Activated CD4-positive, alpha-beta T cell treated with anti-CD3 and anti-CD28 coated beads for 1 hour (primary cell): Measurements from ENCODE around the gene IRF1.

ENCODE experiments used
- DNase-seq: peaks from one replicate; pipeline ENCODE4 v3.0.0-alpha.2; 2020

Gene IRF1

DNA sequence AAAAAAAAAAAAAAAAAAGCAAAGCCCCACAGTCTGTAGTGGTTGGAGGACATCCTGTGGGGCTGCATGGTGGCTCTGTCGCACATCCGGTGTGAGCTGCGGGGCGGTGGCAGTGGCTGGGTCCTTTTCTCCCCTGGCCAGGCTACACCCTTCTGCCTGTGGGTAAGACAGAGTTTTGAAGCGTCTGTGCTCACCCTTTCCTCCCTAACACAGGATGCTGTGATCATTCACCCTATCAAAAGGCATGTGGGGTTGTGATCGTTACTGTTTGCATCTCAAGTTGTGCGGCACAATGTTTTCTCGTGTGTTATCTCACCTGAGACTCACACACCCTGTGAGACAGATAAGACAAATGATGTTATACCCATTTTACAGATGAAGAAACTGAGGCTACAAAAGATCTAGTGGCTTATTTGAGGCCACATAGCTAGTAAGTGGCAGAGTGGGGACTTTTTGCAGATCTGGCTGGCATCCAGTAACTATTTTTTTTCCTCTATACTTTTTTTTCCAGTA, 17.5 kb downstream of the IRF1 start:
- DNase-seq: peak; percentile 63

DNA sequence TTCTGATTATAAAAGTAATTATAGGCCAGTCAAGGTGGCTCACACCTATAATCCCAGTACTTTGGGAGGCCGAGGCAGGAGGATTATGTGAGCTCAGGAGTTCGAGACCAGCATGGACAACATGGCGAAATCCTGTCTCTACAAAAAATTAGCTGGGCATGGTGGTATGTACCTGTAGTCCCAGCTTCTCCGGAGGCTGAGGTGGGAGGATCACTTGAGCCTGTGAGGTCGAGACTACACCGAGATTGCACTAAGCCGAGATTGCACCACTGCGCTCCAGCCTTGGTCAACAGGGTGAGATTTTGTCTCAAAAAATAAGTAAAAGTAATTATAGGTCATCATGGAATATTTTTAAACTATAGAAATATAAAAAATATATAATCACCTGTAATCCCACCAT, 18.1 kb downstream of the IRF1 start:
- no peak for DNase-seq

DNA sequence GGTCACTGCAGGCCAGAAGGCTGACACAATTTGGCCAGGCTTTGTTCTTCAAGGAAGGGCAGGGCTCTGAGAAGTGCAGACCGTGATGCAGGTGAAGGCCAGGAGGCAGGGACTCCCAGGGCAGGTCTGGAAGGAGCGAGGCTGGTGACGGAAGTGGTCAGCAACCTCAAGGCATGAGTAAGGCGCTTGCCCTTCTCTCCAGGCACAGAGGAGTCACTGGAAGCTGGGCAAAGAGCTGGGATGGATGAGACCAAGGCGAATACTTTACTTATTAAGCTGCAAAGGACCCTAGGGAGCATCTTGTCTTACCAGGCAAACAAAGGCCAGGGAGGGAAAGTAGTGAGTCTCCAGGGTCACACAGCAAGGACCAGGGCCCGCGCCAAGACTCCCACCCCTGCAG, 18.6 kb downstream of the IRF1 start:
- peak; percentile 8 for DNase-seq

DNA sequence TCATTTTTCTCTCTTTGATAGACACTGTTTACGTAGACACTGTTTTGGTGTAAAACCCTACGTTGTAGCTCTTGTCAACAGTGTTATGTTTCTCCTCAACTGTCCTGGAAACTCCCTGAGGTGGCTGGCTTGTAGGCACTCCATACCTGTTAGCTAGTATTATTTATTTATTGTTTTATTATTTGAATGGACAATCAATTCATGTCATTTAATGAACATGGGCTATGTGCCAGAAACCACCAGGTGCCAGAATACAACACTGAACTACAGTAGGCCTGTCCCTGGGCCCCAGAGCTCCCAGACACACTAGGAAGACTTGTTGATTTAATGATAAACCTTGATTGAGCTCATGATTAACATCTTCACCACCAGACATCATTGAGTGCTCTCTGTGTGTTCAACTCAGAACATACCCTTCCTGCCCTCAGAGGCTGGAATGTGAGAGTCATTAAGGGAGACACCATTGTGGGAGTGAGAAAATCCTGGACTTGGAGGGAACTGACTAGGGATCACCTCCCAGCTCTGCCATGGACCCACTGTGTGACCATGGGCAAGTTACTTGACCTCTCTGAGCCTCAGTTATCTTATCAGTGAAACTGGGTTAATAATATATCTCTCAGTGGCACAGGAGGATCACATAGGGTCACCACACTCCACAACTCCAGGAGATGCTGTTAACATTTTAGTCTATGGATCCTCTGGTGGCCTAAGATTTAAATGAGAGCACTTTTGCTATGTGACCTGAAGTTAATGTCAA, 19.2 kb downstream of the IRF1 start:
- peak; percentile 7 for DNase-seq

DNA sequence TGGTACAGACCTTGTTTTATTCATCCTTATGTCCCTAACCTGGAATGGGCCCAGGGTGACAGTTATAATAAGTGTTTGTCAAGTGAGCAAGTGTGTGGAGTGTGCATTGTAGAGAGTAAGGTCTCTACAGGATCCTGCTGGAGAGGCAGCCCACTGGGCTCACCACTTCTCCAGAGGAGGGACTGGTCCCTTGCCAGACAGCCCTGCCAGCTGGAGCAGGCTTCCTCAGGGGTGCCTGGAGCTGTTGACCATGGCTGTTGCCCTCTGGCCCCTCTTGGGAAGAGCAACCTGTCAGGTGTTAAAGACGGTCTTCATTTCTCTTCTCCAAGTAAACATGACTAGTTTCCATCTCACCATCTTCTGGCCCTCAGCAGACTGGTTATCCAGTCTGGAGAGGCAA, 20.0 kb downstream of the IRF1 start:
- DNase-seq: peak; percentile 8

DNA sequence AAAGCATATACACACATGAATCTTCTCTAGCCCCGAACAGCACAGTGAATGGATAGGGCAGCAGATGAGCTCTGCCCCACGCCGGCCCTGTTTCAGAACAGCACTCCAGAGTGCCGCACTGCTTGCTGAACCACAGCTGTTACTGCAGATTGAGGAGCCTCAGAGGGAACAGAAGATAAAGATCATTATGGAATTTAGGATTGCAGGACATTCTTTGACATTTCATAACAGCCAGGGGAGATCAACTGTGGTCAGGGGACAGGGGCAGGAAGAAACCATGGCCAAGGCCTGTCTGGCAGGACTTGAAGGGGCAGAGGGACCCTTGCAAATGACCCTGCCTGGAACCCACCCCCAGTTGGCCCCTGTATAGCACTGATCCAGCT, 20.6 kb downstream of the IRF1 start:
- peak; percentile 7 for DNase-seq

DNA sequence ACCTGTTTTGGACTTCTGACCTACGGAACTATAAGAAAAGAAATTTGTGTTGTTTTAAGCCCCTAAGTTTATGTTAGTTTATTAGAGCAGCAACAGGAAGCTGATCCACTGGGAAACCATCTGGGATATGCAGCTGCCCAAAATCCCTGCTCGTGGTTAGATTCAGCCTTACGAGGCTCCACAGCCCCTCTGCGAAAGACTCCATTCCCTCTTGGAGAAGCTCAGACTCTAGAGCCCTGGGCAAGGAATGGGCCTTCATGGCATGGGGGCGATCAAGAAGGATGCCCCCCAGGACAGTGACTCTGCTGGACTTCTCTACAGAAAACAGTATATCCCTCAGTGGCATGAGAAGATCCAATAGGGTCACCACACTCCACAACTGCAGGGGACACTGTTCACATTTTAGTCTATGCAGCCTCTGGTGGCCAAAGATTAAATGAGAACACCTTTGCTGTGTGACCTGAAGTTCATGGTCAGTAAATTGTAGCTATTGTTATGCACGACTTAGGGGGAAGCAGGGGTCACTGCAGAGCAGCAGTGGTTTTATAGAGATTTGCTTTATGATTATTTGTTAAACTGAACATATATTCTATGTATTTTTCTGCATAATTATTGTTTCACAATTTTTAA, 21.1 kb downstream of the IRF1 start:
- no peak for DNase-seq

DNA sequence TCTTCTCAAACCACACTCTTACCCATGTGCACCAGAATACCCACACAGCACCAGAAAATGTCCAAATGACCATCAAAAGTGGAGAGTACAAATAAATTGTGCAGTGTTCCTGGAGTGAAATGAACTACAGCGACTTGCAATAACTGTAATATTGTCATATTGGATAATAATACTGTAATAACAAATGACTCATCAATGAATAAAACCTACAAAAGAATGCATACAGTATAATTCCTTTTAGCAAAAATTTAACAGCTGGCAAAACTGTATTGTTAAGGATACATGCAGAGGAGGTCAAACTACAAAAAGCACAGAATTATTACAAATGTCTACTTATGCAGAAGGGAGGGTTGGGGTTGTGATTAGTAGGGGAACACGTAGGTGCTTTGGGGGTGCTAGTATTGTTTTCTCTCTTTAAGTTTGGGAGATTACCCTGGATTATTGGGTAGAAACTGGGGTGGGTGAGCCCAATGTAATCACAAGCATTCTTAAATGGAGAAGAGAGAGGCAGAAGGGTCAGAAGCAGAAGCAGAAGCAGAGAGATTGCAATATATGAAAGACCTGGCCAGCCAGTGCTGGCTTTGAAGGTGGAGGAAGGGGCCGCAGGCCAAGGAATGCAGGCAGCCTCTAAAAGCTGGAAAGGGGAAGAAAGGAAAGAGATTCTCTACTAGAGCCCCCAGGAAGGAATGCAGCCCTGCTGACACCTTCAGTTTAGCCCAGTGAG, 21.8 kb downstream of the IRF1 start:
- DNase-seq: no peak

DNA sequence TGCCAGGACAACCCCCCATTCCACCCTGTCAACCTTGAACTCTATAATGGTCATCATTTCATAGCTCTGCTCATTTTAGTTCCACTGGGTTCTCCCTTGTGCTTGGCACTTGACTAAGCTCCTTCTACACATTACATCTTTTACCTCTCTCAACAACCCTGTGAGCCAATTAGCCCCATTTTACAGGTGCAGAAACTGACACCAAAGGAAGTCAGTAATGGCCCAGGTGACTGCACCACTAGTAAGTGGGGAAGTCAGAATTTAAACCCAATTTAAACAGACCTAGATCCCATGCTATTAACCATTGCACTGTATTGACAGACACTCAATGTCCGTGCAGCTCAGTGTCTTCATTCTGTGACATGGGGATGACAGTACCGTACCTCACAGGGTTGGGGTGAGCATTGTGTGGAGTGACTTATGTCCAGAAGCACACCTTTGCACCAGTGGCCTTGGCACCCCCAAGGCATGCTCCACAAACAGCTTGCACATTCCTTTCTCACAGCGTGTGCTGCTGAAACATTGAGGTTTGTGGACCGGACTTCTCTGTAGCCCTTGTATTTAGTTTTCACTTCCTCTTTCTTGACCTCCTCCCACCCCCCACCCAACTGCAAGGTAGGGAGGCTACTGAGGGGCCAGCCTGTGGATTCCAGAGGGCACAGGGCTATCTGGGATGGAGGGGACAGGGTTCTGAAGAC, 23.1 kb downstream of the IRF1 start:
- DNase-seq: peak; percentile 3

DNA sequence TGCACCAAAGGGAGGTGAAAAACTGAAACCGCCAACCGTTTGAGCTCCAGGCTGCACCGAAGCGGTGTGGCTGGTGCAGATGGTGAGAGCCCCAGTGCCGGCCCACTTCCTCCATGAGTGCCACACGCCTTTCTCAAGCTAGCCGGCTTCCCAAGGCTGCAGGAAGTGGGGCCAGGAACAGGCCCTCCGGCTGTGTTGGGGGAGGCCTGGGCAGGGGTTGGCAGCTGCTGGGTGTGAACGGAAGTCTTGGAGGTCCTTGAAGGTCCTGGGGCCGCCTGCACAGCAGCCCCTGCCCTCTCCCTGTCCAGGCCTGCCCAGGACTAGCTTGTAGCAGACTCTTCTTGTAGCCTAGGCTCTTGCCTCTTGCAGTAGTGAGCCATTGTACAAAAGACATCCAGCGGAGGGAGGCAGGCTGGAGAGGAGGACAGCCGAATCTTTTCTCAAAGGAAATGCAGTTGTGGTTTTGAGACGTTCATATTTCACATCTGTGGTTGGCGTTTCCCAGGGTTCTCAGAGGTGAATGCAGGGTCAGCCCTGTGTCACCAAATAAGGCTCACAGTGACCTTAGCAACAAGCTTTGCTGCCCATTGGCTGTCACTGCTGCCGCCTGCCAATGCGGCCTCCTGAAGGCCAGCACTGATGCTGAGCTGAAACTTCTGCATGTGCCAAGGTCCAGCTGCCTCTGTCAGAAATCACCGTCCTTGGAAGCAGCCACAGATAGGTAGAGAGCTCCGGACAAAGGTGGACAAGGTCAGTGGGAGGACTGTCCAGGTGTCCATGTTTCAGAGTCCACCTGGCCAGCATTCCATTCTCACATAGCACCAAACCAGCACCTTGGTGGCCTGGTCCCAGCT, 23.9 kb downstream of the IRF1 start:
- no peak for DNase-seq

DNA sequence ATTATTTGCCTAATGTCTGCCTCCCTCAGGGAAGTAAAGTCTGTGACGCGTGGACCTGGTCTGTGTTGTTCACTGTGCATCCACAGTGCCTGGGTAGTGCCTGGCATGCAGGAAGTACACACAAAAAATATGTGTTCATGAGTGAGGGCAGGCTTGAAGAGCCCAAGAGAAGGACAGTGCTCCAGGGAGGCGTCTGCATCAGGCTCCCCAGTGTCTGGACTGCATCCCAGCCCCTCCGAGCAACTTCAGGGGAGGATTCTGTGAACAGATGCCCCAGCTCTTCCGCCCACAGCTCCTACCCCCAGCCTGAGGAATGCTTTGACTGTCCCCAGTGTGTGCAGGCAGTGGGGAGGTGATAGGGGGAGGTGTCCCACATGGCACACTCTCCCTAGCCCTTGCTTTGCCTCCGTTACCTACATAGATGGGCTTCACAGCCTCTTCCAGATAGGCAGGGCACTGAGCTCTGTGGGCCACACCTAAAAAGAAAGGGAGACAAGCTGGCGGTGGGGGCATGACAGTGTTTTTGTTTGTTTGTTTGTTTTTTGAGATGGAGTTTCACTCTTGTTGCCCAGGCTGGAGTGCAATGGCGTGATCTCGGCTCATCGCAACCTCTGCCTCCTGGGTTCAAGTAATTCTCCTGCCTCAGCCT, 25.4 kb downstream of the IRF1 start:
- no peak for DNase-seq

DNA sequence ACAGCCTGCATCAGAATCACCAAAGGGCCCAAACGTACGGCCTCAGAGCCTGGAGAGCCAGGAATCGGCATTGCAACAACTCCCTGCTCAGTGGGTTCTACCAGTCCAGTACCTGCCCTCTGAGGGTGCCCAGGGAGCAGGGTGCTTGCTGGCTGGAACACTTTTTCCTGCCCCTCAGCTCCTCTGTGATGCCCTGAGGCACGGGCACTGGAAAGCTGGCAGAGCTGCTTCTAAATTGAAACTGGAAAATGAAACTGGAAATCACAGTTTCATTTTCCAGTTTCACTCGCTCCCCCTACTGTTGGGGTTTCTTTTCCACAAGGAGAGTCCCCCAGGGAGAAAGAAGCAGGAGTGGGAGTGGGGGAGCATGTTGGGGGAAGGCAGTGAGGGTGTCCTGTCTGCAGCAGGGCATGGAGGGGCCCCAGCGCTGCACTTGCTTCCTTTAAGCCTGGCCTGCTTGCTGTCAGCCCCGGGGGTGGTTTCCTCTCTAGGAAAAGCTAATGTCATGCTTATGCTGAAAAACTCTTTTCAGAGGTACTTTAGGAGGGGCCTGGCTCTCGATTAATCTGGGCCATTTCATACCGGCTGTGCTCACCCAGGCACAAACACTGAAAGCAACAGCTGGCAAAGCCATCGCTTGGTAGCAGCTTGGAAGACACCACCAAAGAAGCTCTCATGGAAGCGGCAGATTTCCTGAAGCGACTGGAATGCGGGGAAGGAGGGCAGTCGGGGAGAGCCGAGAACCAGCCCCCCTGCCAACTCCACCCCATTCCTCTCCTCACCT, 26.2 kb downstream of the IRF1 start:
- no peak for DNase-seq

DNA sequence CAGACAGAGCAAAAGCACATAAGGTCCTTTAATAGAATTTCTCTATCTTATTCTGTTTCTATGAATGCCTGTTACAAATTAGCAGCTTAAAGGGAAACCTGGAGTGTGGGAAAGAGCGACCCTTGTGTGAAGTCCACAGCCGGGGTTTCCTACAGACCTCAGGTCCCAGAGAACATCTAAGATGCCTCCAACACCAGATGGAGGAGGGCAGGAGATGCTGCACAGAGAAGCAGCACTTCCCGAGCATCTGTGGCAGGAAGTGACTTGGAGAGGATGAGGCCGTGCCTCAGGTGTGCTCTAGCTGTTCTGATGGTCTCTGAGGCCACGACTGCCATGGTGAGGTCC, 26.8 kb downstream of the IRF1 start:
- no peak for DNase-seq

DNA sequence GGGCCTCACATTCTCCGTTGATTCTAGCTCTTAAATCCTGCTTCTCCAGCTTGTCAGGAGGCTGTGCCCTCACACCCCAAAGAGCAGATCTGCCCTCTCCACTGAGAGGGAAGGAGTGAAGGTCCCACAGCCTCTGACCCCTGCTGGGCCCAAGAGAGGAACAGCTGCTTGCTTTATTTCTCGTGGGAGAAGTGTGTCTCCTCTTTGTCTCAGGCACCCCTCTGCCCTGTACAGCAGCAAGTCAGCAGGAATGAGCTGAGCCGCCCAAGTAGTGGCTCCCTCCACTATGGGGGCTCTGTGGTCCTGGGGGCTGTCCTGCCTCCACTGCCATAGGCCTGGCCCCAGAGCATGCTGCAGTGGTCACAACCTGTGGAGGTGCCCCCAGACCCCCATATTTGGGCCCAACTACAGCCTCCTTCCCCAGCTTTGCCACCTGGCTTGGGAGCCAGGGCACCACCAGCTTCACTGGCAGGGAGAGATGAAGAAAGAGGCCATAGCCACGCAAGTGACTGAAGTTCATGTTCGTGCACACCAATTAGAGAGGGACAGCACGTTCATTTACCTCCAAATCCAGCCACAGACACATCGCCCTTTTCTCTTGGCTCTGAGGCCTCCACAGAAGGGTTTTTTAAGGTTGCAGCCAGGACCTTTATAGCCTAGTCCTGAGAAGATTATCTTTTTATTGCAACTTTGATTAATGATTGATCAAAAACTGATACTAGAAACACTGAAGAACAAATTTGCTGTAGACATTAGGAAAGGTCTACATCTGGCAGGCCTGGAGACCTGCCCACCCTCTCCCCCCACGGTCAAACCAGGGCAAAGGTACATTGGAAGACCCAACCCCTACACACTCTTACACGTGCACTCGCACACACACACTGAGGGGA, 27.5 kb downstream of the IRF1 start:
- DNase-seq: no peak

DNA sequence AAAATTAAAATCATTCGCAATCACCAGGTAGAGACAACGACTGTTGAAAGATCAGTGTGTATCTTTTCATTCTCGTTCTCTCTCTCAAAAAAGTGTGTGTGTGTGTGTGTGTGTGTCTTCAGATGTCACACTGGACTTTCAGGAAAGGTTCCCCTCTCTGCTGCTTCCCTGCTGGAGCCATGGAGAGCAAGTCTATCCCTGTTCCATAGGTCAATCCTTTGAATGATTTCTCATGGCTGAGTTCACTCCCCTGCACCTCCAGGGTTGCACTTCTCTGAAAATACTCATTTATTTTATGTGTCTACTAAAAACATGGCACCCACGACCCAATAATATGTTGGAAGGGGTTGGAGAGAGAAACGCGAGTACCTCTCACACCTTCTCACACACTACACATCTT, 28.2 kb downstream of the IRF1 start:
- DNase-seq: no peak

DNA sequence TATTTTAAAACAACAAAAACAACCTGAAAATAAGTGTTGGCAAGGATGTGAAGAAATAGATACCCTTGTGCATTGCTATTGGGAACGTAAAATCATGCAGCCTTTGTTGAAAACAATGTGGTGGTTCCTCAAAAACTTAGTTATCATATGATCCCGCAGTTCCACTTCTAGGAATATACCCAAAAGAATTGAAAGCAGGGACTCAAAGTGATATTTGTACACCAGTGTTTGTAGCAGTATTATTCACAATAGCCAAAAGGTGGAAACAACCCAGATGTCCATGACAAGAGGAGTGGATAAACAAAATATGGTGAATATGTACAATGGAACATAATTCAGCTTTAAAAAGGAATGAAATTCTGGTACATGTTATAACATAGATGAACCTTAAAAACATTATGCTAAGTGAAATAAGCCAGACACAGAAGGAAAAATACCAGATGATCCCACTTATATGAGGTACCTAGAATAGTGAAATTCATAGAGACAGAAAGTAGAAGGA, 29.0 kb downstream of the IRF1 start:
- DNase-seq: no peak

DNA sequence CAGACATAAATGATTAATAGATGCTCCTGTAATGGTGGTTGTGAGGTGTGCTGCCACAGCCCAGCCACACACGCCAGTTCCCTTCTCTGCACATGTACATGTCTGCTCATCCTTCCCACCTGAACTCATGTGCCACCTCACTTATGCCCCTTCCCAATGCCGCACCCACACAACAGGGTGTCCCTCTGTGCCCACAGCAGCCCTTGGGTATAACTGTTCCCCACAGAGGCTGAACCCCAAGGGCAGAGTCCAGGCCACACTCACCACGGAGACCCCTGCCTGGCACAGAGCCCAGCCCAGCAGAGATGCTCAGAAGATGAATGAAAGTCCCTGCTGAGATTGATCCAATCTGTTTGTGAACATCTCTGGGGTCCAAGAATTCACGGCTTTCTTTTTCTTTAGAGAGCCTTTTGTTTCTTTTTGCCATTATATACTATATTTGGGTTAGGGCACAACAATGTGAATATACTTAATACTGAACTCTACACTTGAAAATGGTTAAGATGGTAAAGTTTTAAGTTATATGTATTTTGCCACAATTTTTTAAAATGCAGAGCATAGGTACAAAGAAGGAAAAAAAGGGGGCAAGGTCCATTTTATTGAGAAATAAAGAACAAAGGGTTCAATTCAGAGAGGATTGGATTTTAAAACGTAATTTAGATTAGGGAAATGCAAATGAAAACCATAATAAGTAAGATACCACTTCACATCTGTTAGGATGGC, 29.6 kb downstream of the IRF1 start:
- DNase-seq: peak; percentile 5

DNA sequence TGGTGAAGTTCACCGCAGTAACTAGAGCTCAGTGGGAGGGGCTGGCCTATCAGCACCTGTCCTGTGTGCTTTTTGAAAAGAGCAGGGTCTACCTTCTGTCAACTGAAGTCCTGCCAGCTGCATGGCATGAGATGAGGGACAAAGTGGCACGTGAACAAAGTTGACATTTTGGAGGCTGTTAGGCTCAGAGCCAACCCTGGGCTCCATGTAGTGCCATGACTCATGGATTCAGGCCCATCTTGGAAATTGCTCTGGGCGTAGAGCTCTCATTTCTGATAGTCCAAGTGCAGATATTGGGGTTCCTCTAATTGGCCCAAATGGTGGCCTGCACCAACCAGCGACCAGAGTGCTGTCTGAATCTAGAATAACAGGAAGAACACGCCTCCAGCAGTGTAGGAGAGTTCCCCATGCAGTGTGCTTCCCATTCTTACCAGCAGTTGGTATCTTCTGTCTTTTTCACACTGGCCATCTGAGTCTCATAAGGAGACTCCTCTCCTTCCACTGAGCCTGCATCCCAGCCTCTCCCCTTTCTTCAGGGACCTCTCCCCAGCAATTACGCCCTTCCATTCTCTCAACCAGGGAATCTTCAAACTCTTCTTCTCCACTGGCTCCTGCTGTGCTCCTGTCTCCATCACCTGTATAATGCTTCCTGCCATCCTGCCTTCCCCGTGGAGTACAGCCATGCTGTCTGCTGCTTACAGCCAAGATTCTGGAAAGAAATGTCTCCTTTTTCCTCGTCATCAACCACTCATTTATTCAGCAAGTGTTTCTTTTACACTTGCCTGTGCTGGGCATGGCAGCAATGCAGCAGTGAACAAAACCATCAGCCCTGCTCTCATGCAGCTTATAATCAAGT, 30.4 kb downstream of the IRF1 start:
- peak; percentile 8 for DNase-seq
